HepG2 (cell line): Measurements from ENCODE around the gene PGM3. TPM values are rescaled to one million over a fixed set of nuclear protein-coding genes. Genes with fewer than 3 reads are reported as not detected.

Source experiments
- ATAC-seq: fragments of 200-7000 bp; cut with Tn5 transposase; 3 replicates; pipeline ENCODE4 v1.9.1; 2020; ENCODE audit warnings: mild to moderate bottlenecking, moderate library complexity
- BruUV-seq: library from RNA; stranded (reverse); fragments of 400-500 nt; replicated peaks from 2 replicates; lab custom pipeline; 2021; lab: Mats Ljungman, UMichigan
- CTCF ChIA-PET: fragments of 300-600 bp; formaldehyde crosslinking; extraction: SDS; loops from one replicate; lab custom pipeline; 2021; ENCODE audit warnings: low total read pairs, inconsistent platforms, low intra/inter-chr PET ratio; lab: Yijun Ruan, JAX
- POLR2A ChIA-PET: fragments of 350-600 bp; sonication (Branson Sonifier 250); formaldehyde crosslinking; loops from one replicate; lab custom pipeline; 2020; ENCODE audit warnings: antibody characterized with exemption, inconsistent platforms; lab: Yijun Ruan, JAX
- DNase-seq: peaks from one replicate; pipeline ENCODE4 v3.0.0-alpha.2; 2015; ENCODE audit warnings: low spot score
- FAIRE-seq: peaks from 3 replicates; lab custom pipeline; 2011; peaks lifted over from hg19 to GRCh38; lab: Jason Lieb, UNC
- H2AFZ ChIP-seq: one replicate; pipeline ENCODE4 v1.6.1; 2011; ENCODE audit warnings: low read length, inconsistent platforms
- H3K27ac ChIP-seq: fragments of 300-600 bp; 3 replicates; pipeline ENCODE4 v1.8.0; 2011; ENCODE audit warnings: mixed run types, mild to moderate bottlenecking, mixed read lengths, low read length, inconsistent platforms; ENCODE audit not compliant: insufficient read depth; ENCODE audit errors: extremely low read length
- H3K27me3 ChIP-seq, 2 experiments: fragments of 200-600 bp in 1 of 2; 2 replicates in 1 of 2; 3 replicates in 1 of 2; pipeline versions ENCODE4 v1.6.0 to v1.8.0; 2011; ENCODE audit warnings: low read length in 2 of 2, mild to moderate bottlenecking in 2 of 2, moderate library complexity in 2 of 2, inconsistent platforms in 1 of 2; ENCODE audit not compliant: insufficient read depth in 2 of 2, control insufficient read depth in 1 of 2
- H3K36me3 ChIP-seq, 2 experiments: fragments of 200-600 bp in 1 of 2; replicated peaks in 1 of 2; 2 replicates in 1 of 2; 3 replicates in 1 of 2; pipeline versions ENCODE4 v1.5.1 to v1.8.0; 2011; ENCODE audit warnings: low read length in 2 of 2, inconsistent platforms in 1 of 2; ENCODE audit not compliant: insufficient read depth in 2 of 2, control insufficient read depth in 1 of 2
- H3K4me1 ChIP-seq: 2 replicates; pipeline ENCODE4 v1.5.1; 2012; ENCODE audit warnings: low read length, inconsistent platforms; ENCODE audit not compliant: insufficient read depth
- H3K4me2 ChIP-seq: 2 replicates; pipeline ENCODE4 v1.6.0; 2011; ENCODE audit warnings: low read depth, low read length, inconsistent platforms
- H3K4me3 ChIP-seq, 3 experiments: fragments of 200-600 bp in 1 of 3; sonication (generic), shearing (Covaris generic) in 1 of 3; replicated peaks in 1 of 3; 2 replicates each; pipeline ENCODE4 v1.5.1; 2011 to 2016; ENCODE audit warnings: low read length in 3 of 3, inconsistent platforms in 2 of 3, low read depth in 2 of 3, mild to moderate bottlenecking in 2 of 3, control low read depth in 1 of 3, mixed read lengths in 1 of 3; ENCODE audit not compliant: insufficient read depth in 1 of 3
- H3K79me2 ChIP-seq: one replicate; pipeline ENCODE4 v1.6.1; 2011; ENCODE audit warnings: low read length, inconsistent platforms; ENCODE audit not compliant: insufficient read depth
- H3K9ac ChIP-seq: 2 replicates; pipeline ENCODE4 v1.6.0; 2011; ENCODE audit warnings: mild to moderate bottlenecking, low read depth, low read length, inconsistent platforms; ENCODE audit not compliant: insufficient read depth
- H3K9me3 ChIP-seq: 2 replicates; pipeline ENCODE4 v1.5.1; 2012; ENCODE audit warnings: mild to moderate bottlenecking, low read length
- H4K20me1 ChIP-seq: 2 replicates; pipeline ENCODE4 v1.6.0; 2011; ENCODE audit warnings: inconsistent platforms, mild to moderate bottlenecking, low read length, moderate library complexity; ENCODE audit not compliant: insufficient read depth
- ATF7 ChIP-seq, 2 experiments: fragments of 450-650 bp in 1 of 2; sonication (generic) in 1 of 2; formaldehyde crosslinking in 1 of 2; IDR thresholded peaks; 2 replicates each; pipeline versions ENCODE4 v1.4.0 to v1.6.1; 2016 to 2020; ENCODE audit warnings: antibody characterized with exemption in 1 of 2, mild to moderate bottlenecking in 1 of 2, missing genetic modification reagents in 1 of 2
- CREB1 ChIP-seq, 2 experiments: fragments of 450-650 bp in 1 of 2; IDR thresholded peaks; 2 replicates each; pipeline ENCODE4 v1.6.1; 2016 to 2017; ENCODE audit warnings: control low read depth in 1 of 2, mild to moderate bottlenecking in 1 of 2, missing compliant biosample characterization in 1 of 2, missing genetic modification characterization in 1 of 2
- GABPB1 ChIP-seq: IDR thresholded peaks from 2 replicates; pipeline ENCODE4 v1.6.1; 2016; ENCODE audit warnings: mild to moderate bottlenecking, missing genetic modification reagents, moderate library complexity, missing compliant biosample characterization
- HNF1A ChIP-seq, 2 experiments: sonication (generic) in 1 of 2; formaldehyde crosslinking in 1 of 2; IDR thresholded peaks; 2 replicates each; pipeline versions ENCODE4 v1.4.0 to v1.6.1; 2016 to 2020; ENCODE audit warnings: borderline replicate concordance in 1 of 2, low read depth in 1 of 2, mild to moderate bottlenecking in 1 of 2, missing genetic modification reagents in 1 of 2
- IRX3 ChIP-seq: sonication (generic); formaldehyde crosslinking; IDR thresholded peaks from 2 replicates; pipeline ENCODE4 v1.8.1; 2023; ENCODE audit warnings: mild to moderate bottlenecking, low read depth, missing genetic modification reagents, borderline replicate concordance
- NFYB ChIP-seq: sonication (generic); formaldehyde crosslinking; IDR thresholded peaks from 2 replicates; pipeline ENCODE4 v1.4.0; 2020; ENCODE audit warnings: missing genetic modification reagents
- PRDM10 ChIP-seq: sonication (generic); formaldehyde crosslinking; IDR thresholded peaks from 2 replicates; pipeline ENCODE4 v1.4.0; 2020; ENCODE audit warnings: low read depth, missing genetic modification reagents
- SMYD3 ChIP-seq: sonication (generic); formaldehyde crosslinking; IDR thresholded peaks from 2 replicates; pipeline ENCODE4 v1.8.1; 2023; ENCODE audit warnings: mild to moderate bottlenecking, missing genetic modification reagents
- TP53 ChIP-seq: sonication (generic); formaldehyde crosslinking; conservative IDR thresholded peaks from 2 replicates; pipeline ENCODE4 v1.4.0; 2020; ENCODE audit warnings: missing genetic modification reagents
- YEATS2 ChIP-seq: sonication (generic); formaldehyde crosslinking; IDR thresholded peaks from 2 replicates; pipeline ENCODE4 v1.4.0; 2020; ENCODE audit warnings: missing genetic modification reagents, borderline replicate concordance
- ZNF562 ChIP-seq: sonication (generic); formaldehyde crosslinking; IDR thresholded peaks from 2 replicates; pipeline ENCODE4 v1.8.0; 2022; ENCODE audit warnings: missing genetic modification reagents, borderline replicate concordance
- ZNF597 ChIP-seq: sonication (generic); formaldehyde crosslinking; IDR thresholded peaks from 2 replicates; pipeline ENCODE4 v1.5.0; 2020; ENCODE audit warnings: missing genetic modification reagents
- ZNF678 ChIP-seq: sonication (generic); formaldehyde crosslinking; IDR thresholded peaks from 2 replicates; pipeline ENCODE4 v1.4.0; 2020; ENCODE audit warnings: mild to moderate bottlenecking, missing genetic modification reagents
- in situ Hi-C: cut with HindIII; loops from 2 replicates; pipeline ENCODE4 v1.10.0; 2017; ENCODE audit warnings: low pct_unique_long_range_greater_than_20kb; ENCODE audit not compliant: extremely low pct_ligation_motif_present
- intact Hi-C: fragments of 100-400 bp; cut with micrococcal nuclease; formaldehyde crosslinking; loops from one replicate; pipeline ENCODE4 v1.10.0; 2022; ENCODE audit not compliant: unreplicated experiment
- polyA plus RNA-seq, 8 experiments: library from polyadenylated mRNA; depleted of rRNA in 3 of 8; stranded (reverse) in 7 of 8; unstranded in 1 of 8; fragments of >200 nt; fragmentation: Illumina TruSeq in 4 of 8; extraction: Trizol in 4 of 8; gene quantifications; 2 replicates each; pipeline versions ENCODE4 v1.2.1 to v1.2.3, GENCODE V29; 2011 to 2016; ENCODE audit warnings: low read depth in 4 of 8, missing spikeins in 1 of 8, mixed read lengths in 1 of 8; ENCODE audit not compliant: insufficient read depth in 1 of 8
- total RNA-seq, 5 experiments: library from RNA; depleted of rRNA; stranded (reverse); fragments of >200 nt; fragmentation: Illumina TruSeq; extraction: Trizol; gene quantifications; 2 replicates each; pipeline ENCODE4 v1.2.3, GENCODE V29; 2016; ENCODE audit warnings: low read depth in 1 of 5

PGM3 gene
- total and polyA plus RNA-seq, 2 of the 13 experiments (the other 11 are each of a cell fraction or from before 2014, with no cell fraction given), result 72.5 to 163 TPM

- no peak for TF ChIP-seq ZNF597 (CRISPR knock-in tag)
- TF ChIP-seq CREB1 (IDR thresholded peaks at IDR 0.05), result 0 out of 2 replicates have a peak, but pooled peaks have one; percentile 21
- TF ChIP-seq CREB1 (CRISPR knock-in tag; IDR thresholded peaks at IDR 0.05), result no peak
- TF ChIP-seq ATF7 (IDR thresholded peaks at IDR 0.05), result peak; percentile 29; the same call in 1 of the 2 replicates
- TF ChIP-seq ATF7 (CRISPR knock-in tag; IDR thresholded peaks at IDR 0.05), result no peak
- TF ChIP-seq ZNF678 (CRISPR knock-in tag), result no peak
- no peak for TF ChIP-seq SMYD3 (CRISPR knock-in tag)
- no peak for TF ChIP-seq GABPB1
Measured at GRCh38 chr6:83182114-83182513, 11.0 kb downstream of the PGM3 start (continued).

GRCh38 chr6:83180426-83180950, 12.6 kb downstream of the PGM3 start:
- Histone ChIP-seq H2AFZ (no peak overlapping the region), H3K4me1 (no peaks in the 10 kb centered on the region), H3K36me3 (peaks cover 11 to 87% of the 10 kb centered on the region in 2 experiments), H3K4me3 (no peak overlapping the region), H4K20me1 (no peaks in the 10 kb centered on the region), H3K27ac (no peak overlapping the region), H3K9ac (no peak overlapping the region), H3K4me2 (no peak overlapping the region), H3K27me3 (no peaks in the 10 kb centered on the region), H3K79me2 (peaks cover 7% of the 10 kb centered on the region), H3K9me3 (no peaks in the 10 kb centered on the region)
- POLR2A ChIA-PET, result interaction anchor here (1.4 kb wide), 1 partner anchor 12 kb away, joined by 5 read pairs; the partner anchor contains the start of genes PGM3 and RWDD2A
- BruUV-seq, result no TSS peak
- CTCF ChIA-PET, result no interaction called here
- FAIRE-seq, result no peak
- in situ Hi-C loops (loop anchor here (25.0 kb wide), 1 partner anchor 943 kb away; the partner anchor contains the start of gene IBTK), intact Hi-C loops (no loop called here)
- no peak for ATAC-seq
- no peak for DNase-seq
- TF ChIP-seq IRX3 (CRISPR knock-in tag) (no peak), ZNF562 (no peak), PRDM10 (CRISPR knock-in tag) (no peak), HNF1A (IDR thresholded peaks at IDR 0.05; ENCODE audit: low read depth) (no peak), HNF1A (CRISPR knock-in tag; IDR thresholded peaks at IDR 0.05; ENCODE audit: borderline replicate concordance) (no peak), YEATS2 (no peak), NFYB (CRISPR knock-in tag) (no peak), TP53 (no peak)
